ENCODE data around the gene CFAP57.

The CFAP57 gene

GRCh38 chr1:43229826-43230780 is 58.0 kb downstream of the CFAP57 start:
- DNase-seq, result no peak

- DNase-seq, result no peak
These were observed 59.9 kb downstream of the CFAP57 start for GRCh38 chr1:43232074-43232473.

- no peak for DNase-seq
These were observed 60.4 kb downstream of the CFAP57 start for GRCh38 chr1:43232482-43232881.

- no peak for DNase-seq
These were observed 61.5 kb downstream of the CFAP57 start for GRCh38 chr1:43233631-43234030.

GRCh38 chr1:43234267-43234666 is 62.1 kb downstream of the CFAP57 start:
- no peak for DNase-seq

GRCh38 chr1:43235040-43235439 is 62.9 kb downstream of the CFAP57 start:
- DNase-seq, result no peak

- no peak for DNase-seq
These were observed 63.5 kb downstream of the CFAP57 start for GRCh38 chr1:43235451-43236121.

GRCh38 chr1:43237121-43237520 is 65.0 kb downstream of the CFAP57 start:
- DNase-seq, result no peak

- DNase-seq, result no peak
These were observed 66.0 kb downstream of the CFAP57 start for GRCh38 chr1:43238085-43238484.

- no peak for DNase-seq
These were observed 66.9 kb downstream of the CFAP57 start for GRCh38 chr1:43238991-43239469.

GRCh38 chr1:43239484-43239883 is 67.4 kb downstream of the CFAP57 start:
- no peak for DNase-seq

GRCh38 chr1:43241413-43241836 is 69.3 kb downstream of the CFAP57 start:
- DNase-seq, result no peak

- DNase-seq, result no peak
These were observed 71.2 kb downstream of the CFAP57 start for GRCh38 chr1:43243299-43243698.

GRCh38 chr1:43246466-43247213 is 74.5 kb downstream of the CFAP57 start:
- DNase-seq, result no peak

GRCh38 chr1:43247256-43247921 is 75.3 kb downstream of the CFAP57 start:
- DNase-seq, result no peak

- no peak for DNase-seq
These were observed 78.2 kb downstream of the CFAP57 start for GRCh38 chr1:43250351-43250761.

GRCh38 chr1:43251024-43251423 is 78.9 kb downstream of the CFAP57 start:
- DNase-seq, result no peak

- no peak for DNase-seq
These were observed 80.1 kb downstream of the CFAP57 start for GRCh38 chr1:43252225-43252624.

GRCh38 chr1:43253173-43253572 is 81.0 kb downstream of the CFAP57 start:
- DNase-seq, result no peak

GRCh38 chr1:43253876-43254275 is 81.7 kb downstream of the CFAP57 start:
- no peak for DNase-seq

- DNase-seq, result no peak
These were observed 83.5 kb downstream of the CFAP57 start for GRCh38 chr1:43255438-43256210.
